Memory B cell (primary cell): Measurements from ENCODE around the gene SPEG.
A peak's percentile ranks its signal among the peaks of the same experiment; 100 is the strongest.

ENCODE experiments used
- ATAC-seq: fragments of 150-1000 bp; cut with Tn5 transposase; 2 replicates; pipeline ENCODE4 v1.10.0; 2021; ENCODE audit warnings: low read depth, mild to moderate bottlenecking, moderate library complexity
- DNase-seq, 2 donors: peaks; one replicate each; pipeline ENCODE4 v3.0.0; 2022; ENCODE audit warnings: low spot score in 2 of 2
- H3K27ac Mint-ChIP-seq: one replicate; pipeline ENCODE4 v1.8.0; 2022; ENCODE audit warnings: mild to moderate bottlenecking, moderate library complexity, mixed read lengths
- H3K27me3 Mint-ChIP-seq: one replicate; pipeline ENCODE4 v1.8.0; 2022; ENCODE audit warnings: mixed read lengths
- H3K36me3 Mint-ChIP-seq: one replicate; pipeline ENCODE4 v1.8.0; 2022; ENCODE audit warnings: mild to moderate bottlenecking, mixed read lengths
- H3K4me1 Mint-ChIP-seq: one replicate; pipeline ENCODE4 v1.8.0; 2022; ENCODE audit warnings: mixed read lengths
- H3K4me3 Mint-ChIP-seq: one replicate; pipeline ENCODE4 v1.8.0; 2022; ENCODE audit warnings: mild to moderate bottlenecking, moderate library complexity, mixed read lengths
- H3K9me3 Mint-ChIP-seq: one replicate; pipeline ENCODE4 v1.8.0; 2022; ENCODE audit warnings: mixed read lengths

Gene SPEG

DNA sequence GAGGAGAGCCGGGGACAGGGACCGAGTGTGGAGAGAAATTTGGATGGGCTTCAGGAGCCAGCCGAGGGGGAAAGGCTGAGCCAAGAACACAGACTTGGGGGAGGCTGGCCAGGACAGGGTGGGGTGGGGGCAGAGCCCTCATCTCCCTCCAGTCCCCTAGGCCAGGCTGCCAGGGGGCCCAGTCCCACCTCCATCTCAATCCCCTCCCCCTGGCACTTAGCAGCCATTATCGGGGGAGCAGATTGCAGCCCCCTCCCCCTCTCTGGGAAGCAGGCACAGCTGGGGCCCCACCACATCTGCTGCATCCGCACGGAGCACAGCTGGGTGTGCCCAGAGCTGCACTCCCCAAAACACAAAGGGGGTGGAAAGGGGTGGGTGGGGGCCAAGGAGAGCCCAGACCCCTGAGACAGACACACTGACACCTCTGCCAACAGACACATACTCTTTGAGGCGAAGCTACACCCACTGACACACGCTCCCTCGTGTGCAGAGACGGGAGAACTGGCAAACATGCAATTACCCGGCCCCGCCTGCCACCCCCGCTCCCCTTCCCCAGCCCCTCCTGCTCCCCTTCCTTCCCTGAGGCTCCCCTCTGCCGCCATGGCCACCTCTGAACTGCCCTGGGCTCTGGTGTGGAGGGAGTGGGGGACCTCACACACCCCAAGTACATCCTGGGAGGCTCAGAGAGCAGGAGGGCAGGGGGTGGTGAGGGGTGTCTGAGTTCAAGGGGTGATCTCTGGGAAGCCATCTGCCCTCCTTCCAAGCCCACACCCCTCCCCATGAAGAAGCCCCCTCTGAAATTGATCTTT is 74.5 kb downstream of the SPEG start:
- peaks cover 35% of the 10 kb centered on the region for H3K27me3 Mint-ChIP-seq
- DNase-seq (no peak), ATAC-seq (peak; percentile 24)
- peak overlapping the region; percentile 53 for H3K4me3 Mint-ChIP-seq
- no peaks in the 10 kb centered on the region for H3K9me3 Mint-ChIP-seq
- H3K4me1 Mint-ChIP-seq = peaks cover 22% of the 10 kb centered on the region
- H3K27ac Mint-ChIP-seq = no peak overlapping the region
- peaks cover 22% of the 10 kb centered on the region for H3K36me3 Mint-ChIP-seq

DNA sequence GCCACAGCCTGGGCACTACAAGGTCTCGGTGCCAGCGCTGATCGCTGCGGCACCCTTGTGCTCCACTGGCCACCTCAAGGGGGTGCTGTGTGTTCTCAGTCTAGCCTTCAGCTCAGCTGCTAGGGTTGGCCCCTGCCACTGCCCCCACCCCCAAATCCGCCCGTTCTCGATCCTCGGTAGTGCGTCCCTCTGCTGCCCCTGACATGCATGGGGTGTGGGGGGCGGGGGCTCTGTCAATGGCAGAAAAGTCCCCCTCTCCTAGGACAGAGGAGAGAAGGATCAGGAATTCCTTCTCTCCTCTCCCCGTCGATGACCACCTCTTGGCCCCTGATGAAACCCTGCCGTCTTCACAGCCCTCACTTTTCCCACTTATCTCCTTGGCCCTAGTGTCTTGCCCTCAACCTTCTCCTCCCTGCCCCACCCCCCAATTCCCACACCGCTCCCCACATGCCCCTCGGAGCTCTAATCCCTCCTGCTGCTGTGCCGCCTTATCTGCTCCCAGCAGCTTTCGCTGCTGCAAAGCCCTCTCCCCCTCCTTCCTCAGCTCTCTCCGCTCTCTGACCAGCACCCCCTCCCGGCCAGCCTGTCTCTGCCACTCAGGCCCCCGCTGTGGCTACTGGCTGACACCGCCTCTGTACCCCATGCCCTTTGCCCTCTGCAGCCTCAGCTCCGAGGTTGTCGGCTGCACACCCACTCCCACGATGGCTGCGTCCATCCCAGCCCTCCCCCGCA is 75.3 kb downstream of the SPEG start:
- no peaks in the 10 kb centered on the region for H3K9me3 Mint-ChIP-seq
- no peak overlapping the region for H3K27ac Mint-ChIP-seq
- peak overlapping the region; percentile 53 for H3K4me3 Mint-ChIP-seq
- H3K36me3 Mint-ChIP-seq = peaks cover 15% of the 10 kb centered on the region
- DNase-seq = peak in 1 of 2 donors; percentile 51
- ATAC-seq = peak; percentile 84
- H3K4me1 Mint-ChIP-seq = peaks cover 22% of the 10 kb centered on the region
- H3K27me3 Mint-ChIP-seq = peaks cover 36% of the 10 kb centered on the region

- DNase-seq (no peak), ATAC-seq (no peak)
- Mint-ChIP-seq H3K9me3 (no peaks in the 10 kb centered on the region), H3K27ac (no peak overlapping the region), H3K36me3 (peaks cover 11% of the 10 kb centered on the region), H3K4me3 (peak overlapping the region; percentile 53), H3K27me3 (peaks cover 36% of the 10 kb centered on the region), H3K4me1 (peaks cover 22% of the 10 kb centered on the region)
Measured at GRCh38 chr2:219510512-219511135, 76.0 kb downstream of the SPEG start.

DNA sequence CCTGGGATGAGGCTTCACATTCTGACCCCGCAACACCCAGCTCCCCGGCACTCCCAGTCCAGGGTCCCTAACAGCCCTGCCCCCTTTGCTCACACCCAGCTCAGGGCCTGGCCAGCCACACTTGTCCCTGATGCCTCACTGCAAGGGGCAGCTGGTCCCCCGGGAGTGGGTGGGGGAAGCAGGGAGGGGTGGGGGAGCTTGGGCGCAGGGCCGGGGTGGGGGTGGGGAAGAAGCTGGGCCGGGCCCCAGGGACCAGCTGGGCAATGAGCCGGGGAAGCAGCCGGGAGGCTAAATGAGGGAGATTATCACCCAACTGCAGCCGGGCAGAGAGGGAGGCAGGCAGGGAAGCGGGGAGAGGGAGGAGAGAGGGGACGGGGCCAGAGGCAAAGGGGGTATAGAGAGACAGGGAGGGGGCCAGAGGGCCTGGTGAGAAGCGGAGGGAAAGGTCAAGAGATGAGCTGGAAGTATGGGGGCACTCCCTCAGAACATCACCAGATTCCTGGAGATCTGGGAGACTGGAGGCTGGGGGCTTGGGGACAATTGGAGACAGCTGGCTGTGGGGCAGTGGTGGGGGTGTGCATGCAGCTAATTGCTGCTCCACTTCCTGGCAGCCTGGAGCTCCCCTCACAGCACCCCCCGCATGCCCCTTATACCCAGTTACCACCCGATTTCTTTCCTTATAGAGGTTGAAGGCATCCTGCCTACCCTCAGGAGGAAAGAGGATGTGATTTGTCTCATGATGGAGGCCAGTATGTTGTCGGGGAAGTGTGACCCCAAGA is 77.1 kb downstream of the SPEG start:
- ATAC-seq = no peak
- H3K27ac Mint-ChIP-seq = no peak overlapping the region
- H3K9me3 Mint-ChIP-seq = no peaks in the 10 kb centered on the region
- H3K4me3 Mint-ChIP-seq = no peak overlapping the region
- H3K27me3 Mint-ChIP-seq = peaks cover 46% of the 10 kb centered on the region
- H3K4me1 Mint-ChIP-seq = peaks cover 22% of the 10 kb centered on the region
- peaks cover 5% of the 10 kb centered on the region for H3K36me3 Mint-ChIP-seq
- DNase-seq = no peak

- peaks cover 22% of the 10 kb centered on the region for H3K4me1 Mint-ChIP-seq
- ATAC-seq (no peak), DNase-seq (no peak)
- H3K4me3 Mint-ChIP-seq = no peak overlapping the region
- no peaks in the 10 kb centered on the region for H3K36me3 Mint-ChIP-seq
- no peak overlapping the region for H3K27ac Mint-ChIP-seq
- no peaks in the 10 kb centered on the region for H3K9me3 Mint-ChIP-seq
- peaks cover 53% of the 10 kb centered on the region for H3K27me3 Mint-ChIP-seq
Measured at GRCh38 chr2:219512524-219513216, 78.0 kb downstream of the SPEG start.

DNA sequence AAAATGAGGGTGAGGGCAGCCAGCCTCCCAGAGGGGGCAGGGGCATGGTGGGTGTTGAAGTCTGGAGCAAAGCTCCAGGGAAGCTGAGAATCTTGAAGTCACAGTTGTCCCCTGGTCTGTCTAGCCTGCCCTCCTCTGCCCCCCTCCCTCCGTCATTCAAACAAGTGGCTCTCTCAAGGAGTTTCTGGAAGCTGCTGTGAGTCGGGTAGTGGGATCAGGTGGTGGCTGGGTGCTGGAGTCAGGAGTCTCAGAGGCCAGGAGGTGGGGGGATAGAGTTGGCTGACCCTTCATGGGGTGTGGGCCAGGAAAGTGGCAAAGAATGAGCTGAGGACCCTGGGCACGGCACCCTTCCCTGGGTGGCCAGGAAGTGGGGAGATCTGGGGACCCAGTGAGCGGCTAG is 79.1 kb downstream of the SPEG start:
- no peaks in the 10 kb centered on the region for H3K9me3 Mint-ChIP-seq
- no peaks in the 10 kb centered on the region for H3K36me3 Mint-ChIP-seq
- H3K4me1 Mint-ChIP-seq = peaks cover 22% of the 10 kb centered on the region
- peaks cover 60% of the 10 kb centered on the region for H3K27me3 Mint-ChIP-seq
- H3K27ac Mint-ChIP-seq = no peak overlapping the region
- DNase-seq (no peak), ATAC-seq (no peak)
- H3K4me3 Mint-ChIP-seq = no peak overlapping the region

GRCh38 chr2:219514196-219514761 is 79.6 kb downstream of the SPEG start, which contains the start of gene ASIC4:
ASIC4 (plus strand) TSS chr2:219514482; CDS start chr2:219514725, 243 bp downstream.
- peak; percentile 23 for ATAC-seq
- DNase-seq = no peak
- Mint-ChIP-seq H3K36me3 (no peaks in the 10 kb centered on the region), H3K9me3 (no peaks in the 10 kb centered on the region), H3K27ac (no peak within 1 kb of the TSS), H3K4me3 (no peak within 1 kb of the TSS), H3K4me1 (peaks cover 22% of the 10 kb centered on the region), H3K27me3 (peaks cover 61% of the 10 kb centered on the region)

DNA sequence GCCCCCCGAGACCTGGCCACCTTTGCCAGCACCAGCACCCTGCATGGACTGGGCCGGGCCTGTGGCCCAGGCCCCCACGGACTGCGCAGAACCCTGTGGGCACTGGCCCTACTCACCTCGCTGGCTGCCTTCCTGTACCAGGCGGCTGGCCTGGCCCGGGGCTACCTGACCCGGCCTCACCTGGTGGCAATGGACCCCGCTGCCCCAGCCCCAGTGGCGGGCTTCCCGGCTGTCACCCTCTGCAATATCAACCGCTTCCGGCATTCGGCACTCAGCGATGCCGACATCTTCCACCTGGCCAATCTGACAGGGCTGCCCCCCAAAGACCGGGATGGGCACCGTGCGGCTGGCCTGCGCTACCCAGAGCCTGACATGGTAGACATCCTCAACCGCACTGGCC is 80.2 kb downstream of the SPEG start:
- H3K36me3 Mint-ChIP-seq = no peaks in the 10 kb centered on the region
- no peak for ATAC-seq
- no peak for DNase-seq
- peaks cover 59% of the 10 kb centered on the region for H3K27me3 Mint-ChIP-seq
- no peaks in the 10 kb centered on the region for H3K9me3 Mint-ChIP-seq
- H3K4me1 Mint-ChIP-seq = peaks cover 16% of the 10 kb centered on the region
- no peak overlapping the region for H3K4me3 Mint-ChIP-seq
- H3K27ac Mint-ChIP-seq = no peak overlapping the region

GRCh38 chr2:219515874-219516629 is 81.4 kb downstream of the SPEG start:
- Mint-ChIP-seq H3K4me3 (no peak overlapping the region), H3K9me3 (no peaks in the 10 kb centered on the region), H3K4me1 (peaks cover 8% of the 10 kb centered on the region), H3K27ac (no peak overlapping the region), H3K36me3 (no peaks in the 10 kb centered on the region), H3K27me3 (peaks cover 55% of the 10 kb centered on the region)
- DNase-seq (no peak), ATAC-seq (no peak)

DNA sequence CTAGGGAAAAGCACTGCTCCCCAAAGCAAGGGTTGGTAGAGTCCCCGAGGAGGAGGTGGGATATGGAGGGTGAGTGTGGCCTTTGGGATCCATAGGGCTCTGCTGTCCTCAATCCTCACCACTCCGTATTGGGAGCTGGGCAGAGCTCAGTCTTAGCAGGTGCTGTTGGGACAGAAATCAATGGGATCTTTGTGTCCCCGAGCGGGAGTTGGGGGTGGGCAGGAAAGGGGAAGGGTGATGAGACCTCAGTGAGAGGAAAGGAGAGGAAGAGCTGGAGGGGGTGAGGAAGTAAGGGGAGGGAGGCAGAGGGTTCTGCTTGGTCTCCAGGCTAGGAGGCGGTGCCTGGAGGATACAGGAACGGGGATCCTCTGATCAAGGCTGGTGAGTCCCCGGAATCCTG is 82.2 kb downstream of the SPEG start:
- no peaks in the 10 kb centered on the region for H3K36me3 Mint-ChIP-seq
- no peak for ATAC-seq
- H3K4me3 Mint-ChIP-seq = no peak overlapping the region
- H3K27ac Mint-ChIP-seq = no peak overlapping the region
- peaks cover 58% of the 10 kb centered on the region for H3K27me3 Mint-ChIP-seq
- H3K4me1 Mint-ChIP-seq = peaks cover 12% of the 10 kb centered on the region
- H3K9me3 Mint-ChIP-seq = no peaks in the 10 kb centered on the region
- no peak for DNase-seq

DNA sequence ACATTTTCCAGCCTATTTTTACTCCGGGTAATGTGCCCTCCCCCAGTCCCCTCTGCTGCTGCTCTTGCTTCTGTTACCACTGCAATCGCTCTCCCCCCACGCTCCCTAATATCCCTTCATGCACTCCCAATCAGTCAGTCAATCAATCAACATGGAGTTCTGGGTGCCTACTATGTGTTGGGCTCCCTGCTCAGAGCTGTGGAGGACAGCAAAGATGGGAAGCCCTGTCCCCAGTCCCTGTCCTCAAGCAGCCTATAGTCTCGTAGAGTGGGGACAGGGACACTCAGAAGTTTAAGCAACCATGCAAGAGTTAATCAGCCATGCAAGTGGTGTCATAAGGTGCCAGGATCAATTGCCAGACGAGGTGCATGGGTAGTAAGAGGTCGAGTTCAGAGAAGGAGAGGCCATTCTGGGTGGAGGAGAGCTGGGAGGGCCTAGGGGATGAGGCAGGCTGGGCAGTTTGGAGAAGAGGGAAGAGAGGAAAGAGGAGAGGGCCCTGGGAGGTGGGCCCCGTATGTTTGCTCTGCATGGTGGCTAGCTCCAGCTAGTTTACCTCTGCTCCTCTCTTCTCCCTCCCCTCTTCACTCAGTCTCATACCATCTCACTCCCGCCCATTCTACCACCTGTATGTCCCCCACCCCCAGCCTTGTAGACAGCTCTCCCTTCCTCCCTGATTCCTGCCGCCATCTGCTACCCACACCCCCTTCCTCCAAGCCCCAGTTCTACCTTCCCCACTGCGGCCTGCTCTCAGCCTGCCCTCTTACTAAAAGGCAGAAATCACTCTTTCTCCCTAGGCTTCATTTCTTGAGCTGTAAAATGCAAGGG is 83.5 kb downstream of the SPEG start:
- no peaks in the 10 kb centered on the region for H3K9me3 Mint-ChIP-seq
- H3K27me3 Mint-ChIP-seq = peaks cover 55% of the 10 kb centered on the region
- no peak overlapping the region for H3K27ac Mint-ChIP-seq
- no peak overlapping the region for H3K4me3 Mint-ChIP-seq
- no peaks in the 10 kb centered on the region for H3K36me3 Mint-ChIP-seq
- H3K4me1 Mint-ChIP-seq = peaks cover 15% of the 10 kb centered on the region
- no peak for DNase-seq
- no peak for ATAC-seq

- DNase-seq (no peak), ATAC-seq (no peak)
- Mint-ChIP-seq H3K4me1 (peaks cover 11% of the 10 kb centered on the region), H3K36me3 (no peaks in the 10 kb centered on the region), H3K4me3 (no peak overlapping the region), H3K27ac (no peak overlapping the region), H3K9me3 (no peaks in the 10 kb centered on the region), H3K27me3 (peaks cover 52% of the 10 kb centered on the region)
Measured at GRCh38 chr2:219519526-219519916, 84.9 kb downstream of the SPEG start.
